ENCODE measurements around the gene USH2A.

DNA sequence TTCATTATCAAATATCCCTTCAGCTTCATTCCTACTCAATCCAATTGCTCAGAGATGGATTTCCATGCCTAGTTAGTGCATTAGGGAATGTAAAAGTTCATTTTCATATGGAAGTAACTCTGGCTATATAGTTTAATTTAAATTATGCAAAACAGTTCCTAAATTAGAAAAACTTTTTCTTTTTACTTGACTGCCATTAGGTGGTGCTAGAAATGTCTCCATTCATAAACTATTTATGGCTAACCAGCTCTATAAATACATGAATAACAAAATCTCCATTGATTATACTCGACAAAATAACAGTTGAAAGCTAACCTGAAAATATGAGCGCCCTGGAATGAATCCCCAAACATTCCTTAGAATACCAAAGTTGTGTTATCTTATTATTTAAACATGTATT, 311.4 kb downstream of the USH2A start:
- TF ChIP-seq, protein P1, sequence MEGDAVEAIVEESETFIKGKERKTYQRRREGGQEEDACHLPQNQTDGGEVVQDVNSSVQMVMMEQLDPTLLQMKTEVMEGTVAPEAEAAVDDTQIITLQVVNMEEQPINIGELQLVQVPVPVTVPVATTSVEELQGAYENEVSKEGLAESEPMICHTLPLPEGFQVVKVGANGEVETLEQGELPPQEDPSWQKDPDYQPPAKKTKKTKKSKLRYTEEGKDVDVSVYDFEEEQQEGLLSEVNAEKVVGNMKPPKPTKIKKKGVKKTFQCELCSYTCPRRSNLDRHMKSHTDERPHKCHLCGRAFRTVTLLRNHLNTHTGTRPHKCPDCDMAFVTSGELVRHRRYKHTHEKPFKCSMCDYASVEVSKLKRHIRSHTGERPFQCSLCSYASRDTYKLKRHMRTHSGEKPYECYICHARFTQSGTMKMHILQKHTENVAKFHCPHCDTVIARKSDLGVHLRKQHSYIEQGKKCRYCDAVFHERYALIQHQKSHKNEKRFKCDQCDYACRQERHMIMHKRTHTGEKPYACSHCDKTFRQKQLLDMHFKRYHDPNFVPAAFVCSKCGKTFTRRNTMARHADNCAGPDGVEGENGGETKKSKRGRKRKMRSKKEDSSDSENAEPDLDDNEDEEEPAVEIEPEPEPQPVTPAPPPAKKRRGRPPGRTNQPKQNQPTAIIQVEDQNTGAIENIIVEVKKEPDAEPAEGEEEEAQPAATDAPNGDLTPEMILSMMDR (IDR thresholded peaks at IDR 0.05): no peak
- TF ChIP-seq POLR2A (IDR thresholded peaks at IDR 0.05): no peak
